Liver (tissue), 3 donors: Measurements from ENCODE around the gene LRRC23.

Source experiments
- FOXA1 ChIP-seq: IDR thresholded peaks from 2 replicates; pipeline ENCODE4 v1.6.1; 2016; ENCODE audit warnings: antibody characterized with exemption
- FOXA2 ChIP-seq: IDR thresholded peaks from 2 replicates; pipeline ENCODE4 v1.6.1; 2016; ENCODE audit warnings: antibody characterized with exemption
- JUND ChIP-seq, 2 donors: IDR thresholded peaks; 2 replicates each; pipeline ENCODE4 v1.6.1; 2016; ENCODE audit warnings: antibody characterized with exemption in 2 of 2
- RAD21 ChIP-seq, 2 donors: IDR thresholded peaks; 2 replicates each; pipeline ENCODE4 v1.6.1; 2016; ENCODE audit warnings: antibody characterized with exemption in 2 of 2, mild to moderate bottlenecking in 2 of 2
- TAF1 ChIP-seq: conservative IDR thresholded peaks from 2 replicates; pipeline ENCODE4 v1.6.1; 2016; ENCODE audit warnings: antibody characterized with exemption, mild to moderate bottlenecking
- YY1 ChIP-seq: IDR thresholded peaks from 2 replicates; pipeline ENCODE4 v1.6.1; 2016; ENCODE audit warnings: antibody characterized with exemption, mild to moderate bottlenecking
- TF ChIP-seq, protein P1 (sequence below): fragments of 150-350 bp; IDR thresholded peaks from 2 replicates; pipeline ENCODE4 v1.5.1; 2017; ENCODE audit warnings: improper control_type of control experiment, low read depth, low read length; ENCODE audit not compliant: missing input control
- TF ChIP-seq, protein P2 (sequence below): IDR thresholded peaks from 2 replicates; pipeline ENCODE4 v1.6.1; 2016; ENCODE audit warnings: antibody characterized with exemption
- TF ChIP-seq, protein P3 (sequence below): IDR thresholded peaks from 2 replicates; pipeline ENCODE4 v1.6.1; 2016; ENCODE audit warnings: antibody characterized with exemption, mild to moderate bottlenecking
- TF ChIP-seq, protein P4 (sequence below): IDR thresholded peaks from 2 replicates; pipeline ENCODE4 v1.6.1; 2016; ENCODE audit warnings: antibody characterized with exemption
- TF ChIP-seq, protein P5 (sequence below): IDR thresholded peaks from 2 replicates; pipeline ENCODE4 v1.6.1; 2016; ENCODE audit warnings: antibody characterized with exemption
- donor health status: healthy.
- donor health status: healthy.

DNA sequence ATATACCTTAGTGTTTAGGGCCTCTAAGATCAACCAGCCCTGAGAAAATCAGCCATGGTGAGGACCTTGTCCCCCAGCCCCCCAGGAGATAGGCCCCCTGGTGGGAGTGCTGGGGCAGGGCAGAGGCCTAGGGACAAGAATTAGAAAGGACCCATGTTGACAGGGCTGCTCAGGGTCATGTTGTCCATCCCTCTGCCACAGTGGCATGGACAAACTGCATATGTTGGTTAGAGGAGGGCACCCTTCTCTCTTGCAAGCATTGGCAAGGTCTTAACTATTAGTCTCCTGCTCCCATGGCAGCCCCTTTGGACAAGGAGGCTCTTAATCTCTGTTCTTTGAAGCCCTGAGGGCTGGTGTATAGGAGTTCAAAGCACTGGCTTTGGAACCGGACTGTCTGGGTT lies 45.8 kb downstream of the LRRC23 start:
- TF ChIP-seq YY1 (no peak), FOXA1 (no peak), TAF1 (no peak), RAD21 (IDR thresholded peaks at IDR 0.05) (no peak), JUND (IDR thresholded peaks at IDR 0.05) (no peak), FOXA2 (no peak)
- TF ChIP-seq, protein P1, sequence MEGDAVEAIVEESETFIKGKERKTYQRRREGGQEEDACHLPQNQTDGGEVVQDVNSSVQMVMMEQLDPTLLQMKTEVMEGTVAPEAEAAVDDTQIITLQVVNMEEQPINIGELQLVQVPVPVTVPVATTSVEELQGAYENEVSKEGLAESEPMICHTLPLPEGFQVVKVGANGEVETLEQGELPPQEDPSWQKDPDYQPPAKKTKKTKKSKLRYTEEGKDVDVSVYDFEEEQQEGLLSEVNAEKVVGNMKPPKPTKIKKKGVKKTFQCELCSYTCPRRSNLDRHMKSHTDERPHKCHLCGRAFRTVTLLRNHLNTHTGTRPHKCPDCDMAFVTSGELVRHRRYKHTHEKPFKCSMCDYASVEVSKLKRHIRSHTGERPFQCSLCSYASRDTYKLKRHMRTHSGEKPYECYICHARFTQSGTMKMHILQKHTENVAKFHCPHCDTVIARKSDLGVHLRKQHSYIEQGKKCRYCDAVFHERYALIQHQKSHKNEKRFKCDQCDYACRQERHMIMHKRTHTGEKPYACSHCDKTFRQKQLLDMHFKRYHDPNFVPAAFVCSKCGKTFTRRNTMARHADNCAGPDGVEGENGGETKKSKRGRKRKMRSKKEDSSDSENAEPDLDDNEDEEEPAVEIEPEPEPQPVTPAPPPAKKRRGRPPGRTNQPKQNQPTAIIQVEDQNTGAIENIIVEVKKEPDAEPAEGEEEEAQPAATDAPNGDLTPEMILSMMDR: no peak
- TF ChIP-seq, protein P2, sequence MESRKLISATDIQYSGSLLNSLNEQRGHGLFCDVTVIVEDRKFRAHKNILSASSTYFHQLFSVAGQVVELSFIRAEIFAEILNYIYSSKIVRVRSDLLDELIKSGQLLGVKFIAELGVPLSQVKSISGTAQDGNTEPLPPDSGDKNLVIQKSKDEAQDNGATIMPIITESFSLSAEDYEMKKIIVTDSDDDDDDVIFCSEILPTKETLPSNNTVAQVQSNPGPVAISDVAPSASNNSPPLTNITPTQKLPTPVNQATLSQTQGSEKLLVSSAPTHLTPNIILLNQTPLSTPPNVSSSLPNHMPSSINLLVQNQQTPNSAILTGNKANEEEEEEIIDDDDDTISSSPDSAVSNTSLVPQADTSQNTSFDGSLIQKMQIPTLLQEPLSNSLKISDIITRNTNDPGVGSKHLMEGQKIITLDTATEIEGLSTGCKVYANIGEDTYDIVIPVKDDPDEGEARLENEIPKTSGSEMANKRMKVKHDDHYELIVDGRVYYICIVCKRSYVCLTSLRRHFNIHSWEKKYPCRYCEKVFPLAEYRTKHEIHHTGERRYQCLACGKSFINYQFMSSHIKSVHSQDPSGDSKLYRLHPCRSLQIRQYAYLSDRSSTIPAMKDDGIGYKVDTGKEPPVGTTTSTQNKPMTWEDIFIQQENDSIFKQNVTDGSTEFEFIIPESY: no peak
- TF ChIP-seq, protein P3, sequence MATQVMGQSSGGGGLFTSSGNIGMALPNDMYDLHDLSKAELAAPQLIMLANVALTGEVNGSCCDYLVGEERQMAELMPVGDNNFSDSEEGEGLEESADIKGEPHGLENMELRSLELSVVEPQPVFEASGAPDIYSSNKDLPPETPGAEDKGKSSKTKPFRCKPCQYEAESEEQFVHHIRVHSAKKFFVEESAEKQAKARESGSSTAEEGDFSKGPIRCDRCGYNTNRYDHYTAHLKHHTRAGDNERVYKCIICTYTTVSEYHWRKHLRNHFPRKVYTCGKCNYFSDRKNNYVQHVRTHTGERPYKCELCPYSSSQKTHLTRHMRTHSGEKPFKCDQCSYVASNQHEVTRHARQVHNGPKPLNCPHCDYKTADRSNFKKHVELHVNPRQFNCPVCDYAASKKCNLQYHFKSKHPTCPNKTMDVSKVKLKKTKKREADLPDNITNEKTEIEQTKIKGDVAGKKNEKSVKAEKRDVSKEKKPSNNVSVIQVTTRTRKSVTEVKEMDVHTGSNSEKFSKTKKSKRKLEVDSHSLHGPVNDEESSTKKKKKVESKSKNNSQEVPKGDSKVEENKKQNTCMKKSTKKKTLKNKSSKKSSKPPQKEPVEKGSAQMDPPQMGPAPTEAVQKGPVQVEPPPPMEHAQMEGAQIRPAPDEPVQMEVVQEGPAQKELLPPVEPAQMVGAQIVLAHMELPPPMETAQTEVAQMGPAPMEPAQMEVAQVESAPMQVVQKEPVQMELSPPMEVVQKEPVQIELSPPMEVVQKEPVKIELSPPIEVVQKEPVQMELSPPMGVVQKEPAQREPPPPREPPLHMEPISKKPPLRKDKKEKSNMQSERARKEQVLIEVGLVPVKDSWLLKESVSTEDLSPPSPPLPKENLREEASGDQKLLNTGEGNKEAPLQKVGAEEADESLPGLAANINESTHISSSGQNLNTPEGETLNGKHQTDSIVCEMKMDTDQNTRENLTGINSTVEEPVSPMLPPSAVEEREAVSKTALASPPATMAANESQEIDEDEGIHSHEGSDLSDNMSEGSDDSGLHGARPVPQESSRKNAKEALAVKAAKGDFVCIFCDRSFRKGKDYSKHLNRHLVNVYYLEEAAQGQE: no peak
- TF ChIP-seq, protein P4, sequence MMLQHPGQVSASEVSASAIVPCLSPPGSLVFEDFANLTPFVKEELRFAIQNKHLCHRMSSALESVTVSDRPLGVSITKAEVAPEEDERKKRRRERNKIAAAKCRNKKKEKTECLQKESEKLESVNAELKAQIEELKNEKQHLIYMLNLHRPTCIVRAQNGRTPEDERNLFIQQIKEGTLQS: no peak
- TF ChIP-seq, protein P5, sequence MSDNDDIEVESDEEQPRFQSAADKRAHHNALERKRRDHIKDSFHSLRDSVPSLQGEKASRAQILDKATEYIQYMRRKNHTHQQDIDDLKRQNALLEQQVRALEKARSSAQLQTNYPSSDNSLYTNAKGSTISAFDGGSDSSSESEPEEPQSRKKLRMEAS: no peak
